ENCODE results near the gene MECR.

The MECR gene

DNA sequence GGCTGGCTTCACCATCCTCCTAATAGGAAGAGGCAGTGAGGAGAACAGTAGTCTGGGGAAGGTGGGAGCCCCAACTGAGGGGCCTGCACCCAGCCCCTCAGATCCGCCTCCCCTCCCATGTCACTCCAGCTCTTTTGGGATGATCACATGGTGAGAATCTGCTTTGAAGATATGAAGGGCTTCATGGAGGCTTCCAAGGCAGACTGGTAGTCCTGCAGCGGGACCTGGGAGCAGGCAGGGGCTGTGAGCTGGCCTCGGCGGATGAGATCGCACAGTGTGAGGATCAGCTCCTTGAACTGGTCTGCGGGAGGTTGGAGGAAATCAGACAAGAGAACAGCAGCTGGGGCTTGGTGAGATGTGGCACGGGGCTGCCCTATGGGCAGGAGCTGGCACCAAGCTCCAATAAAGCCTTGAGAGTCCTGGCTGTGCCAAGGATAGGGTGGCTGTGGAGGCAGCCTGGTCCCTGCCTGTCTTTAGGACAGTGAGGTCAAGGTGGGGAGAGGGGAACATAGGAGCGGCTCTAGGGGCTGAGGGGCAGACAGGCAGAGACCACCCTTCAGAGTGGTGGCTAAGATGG lies 36.8 kb downstream of the MECR start:
- FAIRE-seq (no peak), DNase-seq (ENCODE audit: insufficient read length, low spot score) (no peak)
- TF ChIP-seq POLR2A (IDR thresholded peaks at IDR 0.05; ENCODE audit: low read depth, low read length): no peak

GRCh38 chr1:29190718-29191117 lies 40.0 kb downstream of the MECR start:
- FAIRE-seq (no peak), DNase-seq (ENCODE audit: insufficient read length, low spot score) (no peak)
- TF ChIP-seq POLR2A (IDR thresholded peaks at IDR 0.05; ENCODE audit: low read depth, low read length): no peak

DNA sequence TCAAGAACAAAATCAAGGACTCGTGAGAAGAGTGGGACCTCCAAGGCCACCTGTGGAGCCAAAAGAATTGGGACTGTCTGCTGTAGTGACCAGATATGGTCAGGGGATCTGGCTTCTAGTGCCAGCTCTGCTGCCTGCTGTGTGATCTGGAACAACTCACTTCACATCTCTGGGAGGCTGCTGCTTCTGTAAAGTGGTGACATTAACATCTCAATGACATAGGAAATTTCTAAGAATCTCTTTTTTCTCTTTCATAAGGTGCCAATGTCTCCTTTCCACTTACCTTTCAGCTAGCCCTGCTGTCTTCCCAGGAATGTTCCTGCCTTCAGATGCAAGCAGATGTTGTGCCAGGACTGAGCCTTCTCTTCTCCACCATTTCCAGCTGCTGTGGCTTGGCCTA lies 44.0 kb downstream of the MECR start:
- no peak for TF ChIP-seq POLR2A (IDR thresholded peaks at IDR 0.05; ENCODE audit: low read depth, low read length)
- FAIRE-seq (no peak), DNase-seq (ENCODE audit: insufficient read length, low spot score) (no peak)

DNA sequence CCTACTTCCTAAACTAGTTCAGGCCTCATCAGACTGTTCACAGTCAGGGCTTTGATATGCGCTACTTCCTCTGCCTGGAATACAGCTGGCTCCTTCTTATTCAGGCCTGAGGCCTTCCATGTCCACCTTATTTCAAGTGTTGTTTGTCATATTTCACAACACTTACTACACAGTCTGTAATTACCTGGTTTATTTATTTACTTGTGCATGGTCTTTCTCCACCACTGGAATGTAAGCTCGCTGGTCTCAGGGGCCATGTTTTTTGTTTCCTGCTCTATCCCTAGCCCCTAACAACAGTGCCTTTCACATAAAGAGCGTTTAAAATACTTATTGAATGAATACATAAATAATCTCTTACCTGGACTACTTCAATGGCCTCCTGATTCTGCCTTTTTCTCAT lies 44.5 kb downstream of the MECR start:
- FAIRE-seq (no peak), DNase-seq (ENCODE audit: insufficient read length, low spot score) (no peak)
- TF ChIP-seq POLR2A (IDR thresholded peaks at IDR 0.05; ENCODE audit: low read depth, low read length): no peak

DNA sequence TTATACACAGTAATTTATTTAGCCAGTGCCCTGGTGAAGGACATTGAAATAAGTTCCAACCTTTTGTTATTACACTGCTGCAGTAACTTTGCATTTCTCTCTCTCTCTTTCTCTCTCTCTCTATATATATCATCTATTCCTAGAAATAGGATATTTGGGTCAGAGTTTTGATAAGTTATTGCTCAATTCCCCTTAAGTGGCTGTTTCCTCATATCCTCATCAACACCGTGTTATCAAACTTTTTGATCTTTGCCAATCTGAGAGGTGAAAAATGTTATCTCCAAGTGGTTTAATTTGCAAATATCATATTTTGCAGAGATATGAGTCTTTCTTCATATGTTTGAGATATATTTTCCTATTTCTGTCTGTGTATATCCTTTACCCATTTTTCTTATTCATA lies 47.4 kb downstream of the MECR start:
- TF ChIP-seq POLR2A (IDR thresholded peaks at IDR 0.05; ENCODE audit: low read depth, low read length): no peak
- no peak for DNase-seq (ENCODE audit: insufficient read length, low spot score)
- FAIRE-seq: no peak

DNA sequence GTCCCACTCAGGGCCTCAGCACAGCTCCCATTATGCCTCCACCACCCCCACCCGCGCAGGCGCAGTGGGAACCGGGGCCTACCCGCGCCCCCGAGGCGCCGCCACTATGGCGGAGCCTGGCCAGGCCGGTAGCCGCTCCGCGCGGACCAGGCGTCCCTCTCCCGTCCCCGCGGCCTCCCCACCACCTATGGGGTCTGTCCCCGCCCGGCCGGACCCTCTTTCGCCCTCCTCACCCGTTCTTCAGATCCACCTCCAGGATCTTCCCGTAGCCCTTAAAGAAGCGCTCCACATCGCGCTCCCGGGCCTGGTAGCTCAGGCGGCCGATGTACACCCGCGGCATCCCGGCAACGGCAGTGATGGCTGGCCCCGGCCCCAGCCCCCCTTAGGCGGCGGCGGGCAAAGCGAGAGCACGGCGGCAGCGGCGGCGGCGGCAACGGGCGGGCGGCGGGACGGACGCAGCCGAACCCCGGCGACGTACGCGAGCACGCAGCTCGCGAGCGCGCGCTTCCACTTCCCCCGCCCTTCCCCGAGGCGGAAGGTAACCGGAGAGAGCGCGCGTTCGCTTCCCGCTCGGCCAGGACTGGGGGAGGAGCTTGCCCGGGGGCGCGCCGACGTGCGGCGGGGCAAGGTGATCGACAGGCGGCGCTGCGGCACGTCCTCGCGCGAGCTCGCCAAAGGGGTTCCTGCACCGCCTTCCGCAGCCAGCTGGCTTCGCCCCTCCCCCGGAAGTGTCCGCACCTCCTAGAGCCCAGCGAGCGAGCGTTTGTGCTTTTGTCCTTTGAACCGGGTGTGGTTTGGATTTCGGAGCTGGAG lies 49.1 kb downstream of the MECR start, which contains the start of gene SRSF4:
Gene SRSF4 (minus strand): TSS at position 488 of the 813 bp plus-strand sequence. CDS start 148 bp downstream, at position 340.
- peak; percentile 59 for TF ChIP-seq POLR2A (IDR thresholded peaks at IDR 0.05; ENCODE audit: low read depth, low read length)
- peak; percentile 90 for FAIRE-seq
- peak; percentile 91 for DNase-seq (ENCODE audit: insufficient read length, low spot score)

GRCh38 chr1:29180497-29181412 lies 50.0 kb downstream of the MECR start:
- peak; percentile 11 for DNase-seq (ENCODE audit: insufficient read length, low spot score)
- TF ChIP-seq POLR2A (IDR thresholded peaks at IDR 0.05; ENCODE audit: low read depth, low read length): no peak
- no peak for FAIRE-seq

- TF ChIP-seq POLR2A (IDR thresholded peaks at IDR 0.05; ENCODE audit: low read depth, low read length): no peak
- DNase-seq (ENCODE audit: insufficient read length, low spot score) (no peak), FAIRE-seq (no peak)
Observed at GRCh38 chr1:29179641-29180184, 51.0 kb downstream of the MECR start.

DNA sequence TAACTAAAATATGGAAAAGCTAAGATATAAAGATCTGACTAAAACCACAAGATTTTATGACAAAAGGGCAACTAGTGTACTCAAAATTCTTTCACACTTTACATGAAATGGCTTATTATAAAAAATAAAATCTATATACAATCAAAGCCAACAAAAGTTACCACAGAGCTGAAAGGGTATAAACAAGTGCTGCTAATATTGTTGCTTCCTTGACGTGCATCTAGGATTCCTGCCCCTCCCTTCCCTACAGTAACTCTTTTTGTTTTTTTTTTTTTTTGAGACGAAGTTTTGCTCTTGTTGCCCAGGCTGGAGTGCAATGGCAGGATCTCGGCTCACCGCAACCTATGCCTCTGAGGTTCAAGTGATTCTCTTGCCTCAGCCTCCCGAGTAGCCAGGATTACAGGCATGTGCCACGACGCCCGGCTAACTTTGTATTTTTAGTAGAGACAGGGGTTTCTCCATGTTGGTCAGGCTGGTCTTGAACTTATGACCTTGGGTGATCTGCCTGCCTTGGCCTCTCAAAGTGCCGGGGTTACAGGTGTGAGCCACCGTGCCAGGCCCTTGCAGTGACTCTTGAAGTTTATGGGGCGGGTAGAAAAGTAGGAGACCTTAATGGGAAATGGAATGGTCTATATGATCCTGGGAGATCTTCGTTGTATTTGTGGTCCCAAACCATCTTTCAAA lies 53.6 kb downstream of the MECR start:
- no peak for DNase-seq (ENCODE audit: insufficient read length, low spot score)
- no peak for FAIRE-seq
- TF ChIP-seq POLR2A (IDR thresholded peaks at IDR 0.05; ENCODE audit: low read depth, low read length): no peak

DNA sequence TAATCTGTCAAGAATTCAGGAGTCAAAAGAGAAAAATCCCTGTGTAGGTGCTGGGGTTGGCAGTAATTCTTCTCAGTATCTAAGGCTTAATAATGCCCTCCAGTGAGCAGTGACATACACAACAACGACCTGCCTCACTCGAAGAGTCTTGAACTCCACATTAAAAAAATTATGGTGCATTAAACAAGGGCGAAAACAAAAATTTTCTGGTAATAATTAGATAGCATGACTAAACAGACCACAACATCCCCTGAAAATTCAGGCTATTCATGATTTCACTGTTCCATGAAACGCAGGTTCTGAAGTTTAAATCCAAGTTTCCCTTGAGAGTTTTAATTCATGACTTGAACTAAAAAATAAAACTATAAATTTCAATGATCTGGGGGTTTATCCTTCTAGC lies 54.2 kb downstream of the MECR start:
- DNase-seq (ENCODE audit: insufficient read length, low spot score): no peak
- TF ChIP-seq POLR2A (IDR thresholded peaks at IDR 0.05; ENCODE audit: low read depth, low read length): no peak
- FAIRE-seq: no peak

DNA sequence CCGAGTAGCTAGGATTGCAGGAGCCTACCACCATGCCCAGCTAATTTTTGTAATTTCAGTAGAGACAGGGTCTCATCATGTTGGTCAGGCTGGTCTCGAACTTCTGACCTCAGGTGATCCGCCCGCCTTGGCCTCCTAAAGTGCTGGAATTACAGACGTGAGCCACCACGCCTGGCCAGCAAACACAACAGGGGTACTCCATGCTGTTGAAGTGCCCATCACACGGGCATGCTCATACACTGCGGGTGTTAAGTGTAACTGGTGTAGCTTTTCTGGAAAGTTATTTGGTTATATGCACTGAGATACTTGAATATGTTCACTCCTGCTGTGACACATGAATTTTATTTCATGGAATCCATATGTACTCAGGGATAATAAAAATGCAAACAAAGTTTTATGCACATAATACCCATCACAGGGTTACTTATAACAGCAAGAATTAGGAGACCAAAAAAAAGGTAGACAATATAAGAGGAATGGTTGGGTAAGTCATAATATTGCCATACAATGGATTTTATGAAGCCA lies 58.3 kb downstream of the MECR start:
- TF ChIP-seq POLR2A (IDR thresholded peaks at IDR 0.05; ENCODE audit: low read depth, low read length): no peak
- FAIRE-seq: no peak
- DNase-seq (ENCODE audit: insufficient read length, low spot score): no peak

DNA sequence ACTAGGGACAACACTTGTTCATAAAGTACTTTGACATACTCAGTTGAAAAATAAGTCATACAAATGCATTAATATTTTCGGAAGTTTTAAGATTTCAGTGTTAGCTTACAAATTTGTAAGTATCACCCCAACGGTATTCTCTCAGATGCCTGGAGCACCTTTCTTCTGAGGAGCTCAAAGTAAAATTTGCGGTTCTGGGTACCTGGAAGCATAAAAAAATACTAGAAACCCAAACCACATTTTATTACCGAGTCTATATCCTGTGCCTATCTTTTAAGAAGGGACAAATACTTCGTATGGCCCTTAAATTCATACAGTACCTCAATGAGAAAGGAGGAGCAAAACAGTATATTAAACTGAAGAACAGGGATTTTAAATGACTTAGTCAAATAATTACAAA lies 59.2 kb downstream of the MECR start:
- no peak for FAIRE-seq
- DNase-seq (ENCODE audit: insufficient read length, low spot score): no peak
- no peak for TF ChIP-seq POLR2A (IDR thresholded peaks at IDR 0.05; ENCODE audit: low read depth, low read length)

GRCh38 chr1:29171089-29171488 lies 59.6 kb downstream of the MECR start:
- no peak for FAIRE-seq
- no peak for TF ChIP-seq POLR2A (IDR thresholded peaks at IDR 0.05; ENCODE audit: low read depth, low read length)
- no peak for DNase-seq (ENCODE audit: insufficient read length, low spot score)

Measured in H54 (cell line).